WTC11 (cell line): ENCODE measurements around the gene CSTA.

Source experiments
- CBFB ChIP-seq: sonication (generic); formaldehyde crosslinking; IDR thresholded peaks from 2 replicates; pipeline ENCODE4 v1.8.1; 2022; ENCODE audit warnings: mild to moderate bottlenecking, low read depth, missing genetic modification reagents
- CREM ChIP-seq: sonication (generic); formaldehyde crosslinking; IDR thresholded peaks from 2 replicates; pipeline ENCODE4 v1.8.1; 2022; ENCODE audit warnings: mild to moderate bottlenecking, missing genetic modification reagents, moderate library complexity
- CTCF ChIP-seq: fragments of 200-600 bp; IDR thresholded peaks from 2 replicates; pipeline ENCODE4 v1.8.0; 2022; ENCODE audit warnings: antibody characterized with exemption
- ESRRA ChIP-seq: sonication (generic); formaldehyde crosslinking; IDR thresholded peaks from 2 replicates; pipeline ENCODE4 v1.8.1; 2022; ENCODE audit warnings: mild to moderate bottlenecking, missing genetic modification reagents, borderline replicate concordance
- ETV6 ChIP-seq: sonication (generic); formaldehyde crosslinking; IDR thresholded peaks from 2 replicates; pipeline ENCODE4 v1.8.1; 2022; ENCODE audit warnings: mild to moderate bottlenecking, missing genetic modification reagents
- FOXJ3 ChIP-seq: sonication (generic); formaldehyde crosslinking; IDR thresholded peaks from 2 replicates; pipeline ENCODE4 v1.9.0; 2021; ENCODE audit warnings: missing genetic modification reagents, mild to moderate bottlenecking, borderline replicate concordance
- JUN ChIP-seq: sonication (generic); formaldehyde crosslinking; IDR thresholded peaks from 2 replicates; pipeline ENCODE4 v1.8.0; 2023; ENCODE audit warnings: mild to moderate bottlenecking, missing genetic modification reagents
- KAT7 ChIP-seq: sonication (generic); formaldehyde crosslinking; IDR thresholded peaks from 2 replicates; pipeline ENCODE4 v1.8.1; 2023; ENCODE audit warnings: missing genetic modification reagents, mild to moderate bottlenecking, borderline replicate concordance
- MLX ChIP-seq: sonication (generic); formaldehyde crosslinking; IDR thresholded peaks from 2 replicates; pipeline ENCODE4 v1.8.1; 2023; ENCODE audit warnings: mild to moderate bottlenecking, missing genetic modification reagents, moderate library complexity
- NR3C1 ChIP-seq: sonication (generic); formaldehyde crosslinking; conservative IDR thresholded peaks from 2 replicates; pipeline ENCODE4 v1.8.1; 2023; ENCODE audit warnings: low read depth, mild to moderate bottlenecking, missing genetic modification reagents
- PREB ChIP-seq: sonication (generic); formaldehyde crosslinking; IDR thresholded peaks from 2 replicates; pipeline ENCODE4 v1.8.1; 2022; ENCODE audit warnings: mild to moderate bottlenecking, missing genetic modification reagents, moderate library complexity, borderline replicate concordance
- ZNF263 ChIP-seq: sonication (generic); formaldehyde crosslinking; IDR thresholded peaks from 2 replicates; pipeline ENCODE4 v1.8.1; 2022; ENCODE audit warnings: low read depth, mild to moderate bottlenecking, moderate library complexity, missing genetic modification reagents
- ZNF416 ChIP-seq: fragments of 250-450 bp; sonication (Bioruptor Pico); IDR thresholded peaks from 2 replicates; pipeline ENCODE4 v1.9.0; 2021; ENCODE audit warnings: mild to moderate bottlenecking, inconsistent platforms

DNA sequence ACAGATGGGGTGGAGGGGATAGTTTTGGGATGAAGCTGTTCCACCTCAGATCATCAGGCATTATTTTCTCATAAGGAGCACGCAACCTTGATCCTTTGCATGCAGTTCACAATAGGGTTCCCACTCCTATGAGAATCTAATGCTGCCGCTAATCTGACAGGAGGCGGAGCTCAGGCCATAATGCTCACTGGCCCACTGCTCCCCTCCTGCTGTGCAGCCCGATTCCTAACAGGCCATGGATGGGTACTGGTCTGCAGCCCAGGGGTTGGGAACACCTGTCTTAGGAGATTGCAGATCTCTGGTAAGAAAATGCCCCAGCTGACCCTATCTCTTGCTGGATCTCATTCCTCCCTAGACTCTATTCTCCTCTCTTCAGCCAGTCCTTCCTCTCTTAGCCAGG lies 6.8 kb downstream of the CSTA start:
- no peak for TF ChIP-seq CTCF
- TF ChIP-seq ZNF263 = no peak
- TF ChIP-seq ETV6 (CRISPR knock-in tag) = no peak
- no peak for TF ChIP-seq NR3C1 (CRISPR knock-in tag)
- no peak for TF ChIP-seq FOXJ3 (CRISPR knock-in tag)
- TF ChIP-seq MLX (CRISPR knock-in tag) = no peak
- TF ChIP-seq KAT7 (CRISPR knock-in tag) = no peak
- no peak for TF ChIP-seq PREB (CRISPR knock-in tag)
- no peak for TF ChIP-seq JUN (CRISPR knock-in tag)
- TF ChIP-seq CREM (CRISPR knock-in tag) = no peak
- TF ChIP-seq ESRRA = no peak
- no peak for TF ChIP-seq CBFB (CRISPR knock-in tag)
- TF ChIP-seq ZNF416 (CRISPR knock-in tag) = no peak
